ENCODE results near the gene DRD2.

Gene DRD2

GRCh38 chr11:113505541-113506375, 30.6 kb upstream of the DRD2 start:
- Histone ChIP-seq H3K4me3 (ENCODE audit: low read length in 2 of 2) (no peak overlapping the region), H3K36me3 (ENCODE audit: control insufficient read depth in 2 of 2, insufficient read depth in 2 of 2, low read length in 2 of 2) (no peaks in the 10 kb centered on the region), H3K9me3 (ENCODE audit: control insufficient read depth in 2 of 2, low read length in 2 of 2) (no peaks in the 10 kb centered on the region), H3K27me3 (ENCODE audit: control insufficient read depth in 1 of 2, insufficient read depth in 2 of 2, low read length in 2 of 2) (peaks cover 0 to 2% of the 10 kb centered on the region in 2 donors), H3K27ac (ENCODE audit: low read length) (no peak overlapping the region), H3K9ac (ENCODE audit: low read length in 2 of 2) (no peak overlapping the region), H3K4me1 (ENCODE audit: control insufficient read depth, insufficient read depth, low read length) (no peaks in the 10 kb centered on the region)

DNA sequence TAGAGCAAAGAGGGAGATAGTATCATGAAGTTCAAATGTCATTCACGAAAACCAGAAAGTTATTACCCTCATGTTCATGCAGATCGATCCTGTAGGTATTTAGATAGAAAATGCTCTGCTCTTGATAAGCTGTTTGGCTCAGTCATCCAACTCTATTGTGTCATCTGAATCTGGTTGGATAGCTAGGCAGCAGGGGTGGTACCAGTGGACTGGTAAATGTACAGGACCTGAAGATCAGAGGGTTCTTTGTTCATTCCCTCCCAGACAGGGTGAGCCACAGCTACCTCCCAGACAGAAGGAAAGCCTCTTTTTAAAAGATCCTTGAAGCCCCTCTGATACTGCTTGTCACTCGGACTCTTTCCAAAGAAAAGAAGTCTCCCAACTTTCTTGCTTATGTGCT, 29.8 kb upstream of the DRD2 start:
- H3K4me3 ChIP-seq (ENCODE audit: low read length in 2 of 2): no peak overlapping the region
- H3K9ac ChIP-seq (ENCODE audit: low read length in 2 of 2): no peak overlapping the region

DNA sequence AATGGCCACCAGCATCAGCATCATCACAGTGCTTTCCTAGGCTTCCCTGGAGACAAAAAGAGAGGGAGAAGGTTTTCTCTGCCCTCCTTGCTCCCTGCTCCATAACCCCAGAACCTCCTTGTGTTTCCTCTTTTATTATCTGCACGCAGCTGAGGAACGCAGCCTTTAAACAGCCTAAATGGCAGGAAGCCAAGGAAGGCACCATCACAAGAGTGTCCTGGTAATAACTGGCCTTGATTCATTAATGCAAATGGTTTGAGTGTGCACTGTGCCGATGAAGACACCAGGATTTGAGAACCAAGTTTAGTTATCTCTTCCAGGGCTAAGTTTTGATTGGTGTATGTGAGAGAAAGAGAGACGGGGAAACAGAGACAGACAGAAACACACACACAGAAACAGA, 29.4 kb upstream of the DRD2 start:
- no peak overlapping the region for H3K27ac ChIP-seq (ENCODE audit: low read length)

More for the DNA sequence above, 29.8 kb upstream of the DRD2 start:
- Histone ChIP-seq H3K27me3 (ENCODE audit: control insufficient read depth in 1 of 2, insufficient read depth in 2 of 2, low read length in 2 of 2) (peaks cover 0 to 4% of the 10 kb centered on the region in 2 donors), H3K36me3 (ENCODE audit: control insufficient read depth in 2 of 2, insufficient read depth in 2 of 2, low read length in 2 of 2) (no peaks in the 10 kb centered on the region), H3K9me3 (ENCODE audit: control insufficient read depth in 2 of 2, low read length in 2 of 2) (no peaks in the 10 kb centered on the region), H3K4me1 (ENCODE audit: control insufficient read depth, insufficient read depth, low read length) (no peaks in the 10 kb centered on the region), H3K27ac (ENCODE audit: low read length) (no peak overlapping the region)

DNA sequence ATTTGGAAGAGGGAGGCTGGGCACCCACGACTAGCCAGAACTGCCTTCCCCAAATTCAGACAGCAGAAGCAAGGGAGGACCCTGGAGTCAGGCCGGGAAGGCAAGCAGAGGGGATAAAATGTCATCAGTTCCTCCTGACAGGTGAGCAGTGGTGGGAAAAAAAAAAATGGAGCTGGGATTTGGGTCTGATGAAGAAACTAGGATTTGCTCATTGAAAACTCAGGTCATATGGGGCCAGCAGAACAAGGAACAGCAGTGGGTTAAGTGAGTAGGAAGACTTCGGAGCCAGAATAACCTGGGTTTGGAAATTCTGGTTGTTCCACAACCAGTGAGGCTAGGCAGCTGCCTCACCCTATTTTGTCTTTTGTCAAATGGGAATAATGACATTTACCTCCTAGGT, 28.9 kb upstream of the DRD2 start:
- Histone ChIP-seq H3K9ac (ENCODE audit: low read length in 2 of 2) (no peak overlapping the region), H3K4me1 (ENCODE audit: control insufficient read depth, insufficient read depth, low read length) (no peaks in the 10 kb centered on the region), H3K9me3 (ENCODE audit: control insufficient read depth in 2 of 2, low read length in 2 of 2) (no peaks in the 10 kb centered on the region), H3K36me3 (ENCODE audit: control insufficient read depth in 2 of 2, insufficient read depth in 2 of 2, low read length in 2 of 2) (no peaks in the 10 kb centered on the region), H3K4me3 (ENCODE audit: low read length in 2 of 2) (no peak overlapping the region), H3K27me3 (ENCODE audit: control insufficient read depth in 1 of 2, insufficient read depth in 2 of 2, low read length in 2 of 2) (peaks cover 0 to 4% of the 10 kb centered on the region in 2 donors), H3K27ac (ENCODE audit: low read length) (no peak overlapping the region)

More for the DNA sequence above, 29.4 kb upstream of the DRD2 start:
- H3K9ac ChIP-seq (ENCODE audit: low read length in 2 of 2): no peak overlapping the region
- no peaks in the 10 kb centered on the region for H3K4me1 ChIP-seq (ENCODE audit: control insufficient read depth, insufficient read depth, low read length)
- no peaks in the 10 kb centered on the region for H3K9me3 ChIP-seq (ENCODE audit: control insufficient read depth in 2 of 2, low read length in 2 of 2)
- H3K4me3 ChIP-seq (ENCODE audit: low read length in 2 of 2): no peak overlapping the region
- peaks cover 0 to 4% of the 10 kb centered on the region in 2 donors for H3K27me3 ChIP-seq (ENCODE audit: control insufficient read depth in 1 of 2, insufficient read depth in 2 of 2, low read length in 2 of 2)
- no peaks in the 10 kb centered on the region for H3K36me3 ChIP-seq (ENCODE audit: control insufficient read depth in 2 of 2, insufficient read depth in 2 of 2, low read length in 2 of 2)

GRCh38 chr11:113497066-113497910, 22.1 kb upstream of the DRD2 start:
- no peak overlapping the region for H3K9ac ChIP-seq (ENCODE audit: low read length in 2 of 2)
- no peak overlapping the region for H3K4me3 ChIP-seq (ENCODE audit: low read length in 2 of 2)
- H3K27ac ChIP-seq (ENCODE audit: low read length): no peak overlapping the region
- no peaks in the 10 kb centered on the region for H3K4me1 ChIP-seq (ENCODE audit: control insufficient read depth, insufficient read depth, low read length)
- H3K36me3 ChIP-seq (ENCODE audit: control insufficient read depth in 2 of 2, insufficient read depth in 2 of 2, low read length in 2 of 2): no peaks in the 10 kb centered on the region
- H3K9me3 ChIP-seq (ENCODE audit: control insufficient read depth in 2 of 2, low read length in 2 of 2): no peaks in the 10 kb centered on the region
- peaks cover 0 to 7% of the 10 kb centered on the region in 2 donors for H3K27me3 ChIP-seq (ENCODE audit: control insufficient read depth in 1 of 2, insufficient read depth in 2 of 2, low read length in 2 of 2)

DNA sequence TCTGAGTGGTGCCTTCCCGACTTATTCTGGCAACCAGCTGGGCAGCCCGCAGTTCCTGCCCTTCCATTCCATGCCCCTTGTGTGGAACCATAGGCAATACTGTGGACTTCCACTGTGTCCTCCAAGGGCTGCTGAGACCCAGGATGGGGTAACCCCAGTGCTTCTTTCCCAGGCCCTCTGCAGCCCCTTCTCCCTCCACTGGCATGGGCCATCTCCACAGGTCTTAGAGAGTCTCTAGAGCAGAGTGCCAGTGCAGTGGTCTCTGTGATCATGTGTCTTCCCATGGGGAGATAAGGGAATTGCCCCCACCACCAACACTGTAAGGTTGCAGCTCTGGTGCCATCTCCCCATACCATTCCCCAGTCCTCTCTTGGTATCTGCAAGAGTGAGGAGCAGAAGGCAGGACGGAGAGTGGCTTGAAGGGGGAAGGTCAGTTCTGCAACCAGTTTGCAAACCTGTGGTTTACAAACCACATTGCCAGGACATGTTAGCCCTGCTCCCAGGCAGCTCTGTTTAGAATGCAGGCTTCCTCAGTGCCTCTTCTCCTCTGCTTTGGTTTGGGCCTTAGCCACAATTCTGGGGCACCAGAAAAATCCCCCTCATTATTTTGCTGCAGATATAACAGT, 20.9 kb upstream of the DRD2 start:
- no peaks in the 10 kb centered on the region for H3K4me1 ChIP-seq (ENCODE audit: control insufficient read depth, insufficient read depth, low read length)
- H3K4me3 ChIP-seq (ENCODE audit: low read length in 2 of 2): no peak overlapping the region
- H3K9ac ChIP-seq (ENCODE audit: low read length in 2 of 2): no peak overlapping the region
- peaks cover 0 to 7% of the 10 kb centered on the region in 2 donors for H3K27me3 ChIP-seq (ENCODE audit: control insufficient read depth in 1 of 2, insufficient read depth in 2 of 2, low read length in 2 of 2)
- H3K9me3 ChIP-seq (ENCODE audit: control insufficient read depth in 2 of 2, low read length in 2 of 2): no peaks in the 10 kb centered on the region
- no peaks in the 10 kb centered on the region for H3K36me3 ChIP-seq (ENCODE audit: control insufficient read depth in 2 of 2, insufficient read depth in 2 of 2, low read length in 2 of 2)
- H3K27ac ChIP-seq (ENCODE audit: low read length): no peak overlapping the region

DNA sequence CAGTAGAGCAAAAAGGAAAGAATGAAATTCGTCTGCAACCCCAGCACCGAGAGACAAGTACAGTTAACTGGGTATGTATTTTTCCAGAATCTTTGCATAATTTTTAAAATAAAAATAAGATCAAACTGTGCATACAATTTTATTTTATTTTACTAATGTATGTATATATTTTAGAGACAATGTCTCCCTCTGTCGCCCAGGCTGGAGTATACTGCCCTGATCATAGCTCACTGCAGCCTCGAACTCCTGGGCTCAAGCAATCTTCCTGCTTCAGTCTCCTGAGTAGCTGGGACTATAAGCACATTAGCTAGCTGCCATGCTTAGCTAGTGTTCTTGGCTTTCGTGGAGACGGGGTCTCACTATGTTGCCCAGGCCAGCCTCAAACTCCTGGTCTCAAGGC, 18.8 kb upstream of the DRD2 start:
- H3K36me3 ChIP-seq (ENCODE audit: control insufficient read depth in 2 of 2, insufficient read depth in 2 of 2, low read length in 2 of 2): no peaks in the 10 kb centered on the region
- peaks cover 0 to 5% of the 10 kb centered on the region in 2 donors for H3K27me3 ChIP-seq (ENCODE audit: control insufficient read depth in 1 of 2, insufficient read depth in 2 of 2, low read length in 2 of 2)
- H3K9me3 ChIP-seq (ENCODE audit: control insufficient read depth in 2 of 2, low read length in 2 of 2): no peaks in the 10 kb centered on the region
- H3K4me3 ChIP-seq (ENCODE audit: low read length in 2 of 2): no peak overlapping the region
- no peak overlapping the region for H3K9ac ChIP-seq (ENCODE audit: low read length in 2 of 2)
- H3K27ac ChIP-seq (ENCODE audit: low read length): no peak overlapping the region
- H3K4me1 ChIP-seq (ENCODE audit: control insufficient read depth, insufficient read depth, low read length): no peaks in the 10 kb centered on the region

DNA sequence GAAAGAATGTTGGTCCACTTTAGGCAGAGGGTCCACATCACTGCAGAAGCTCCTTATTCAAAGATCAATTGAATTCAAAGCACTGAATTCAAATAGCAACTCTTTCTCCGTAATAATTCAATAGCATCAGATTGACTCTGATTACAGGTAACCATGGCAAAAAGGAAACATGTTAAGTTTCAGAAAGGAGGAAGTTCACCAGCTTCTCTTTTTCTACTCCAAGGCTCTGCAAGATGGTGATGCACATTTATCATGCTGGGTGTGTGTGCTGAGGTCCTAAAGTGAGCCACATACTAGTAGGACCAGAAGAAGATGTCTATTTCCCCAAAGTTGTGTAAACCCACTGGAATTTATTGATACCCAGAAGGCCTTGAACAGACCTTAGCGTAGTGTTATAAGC, 18.0 kb upstream of the DRD2 start:
- Histone ChIP-seq H3K9ac (ENCODE audit: low read length in 2 of 2) (no peak overlapping the region), H3K4me3 (ENCODE audit: low read length in 2 of 2) (no peak overlapping the region), H3K4me1 (ENCODE audit: control insufficient read depth, insufficient read depth, low read length) (no peaks in the 10 kb centered on the region), H3K9me3 (ENCODE audit: control insufficient read depth in 2 of 2, low read length in 2 of 2) (no peaks in the 10 kb centered on the region), H3K27ac (ENCODE audit: low read length) (no peak overlapping the region), H3K27me3 (ENCODE audit: control insufficient read depth in 1 of 2, insufficient read depth in 2 of 2, low read length in 2 of 2) (peaks cover 0 to 5% of the 10 kb centered on the region in 2 donors), H3K36me3 (ENCODE audit: control insufficient read depth in 2 of 2, insufficient read depth in 2 of 2, low read length in 2 of 2) (no peaks in the 10 kb centered on the region)

GRCh38 chr11:113488931-113489351, 13.7 kb upstream of the DRD2 start:
- no peak overlapping the region for H3K27ac ChIP-seq (ENCODE audit: low read length)
- H3K27me3 ChIP-seq (ENCODE audit: control insufficient read depth in 1 of 2, insufficient read depth in 2 of 2, low read length in 2 of 2): no peaks in the 10 kb centered on the region
- H3K9me3 ChIP-seq (ENCODE audit: control insufficient read depth in 2 of 2, low read length in 2 of 2): no peaks in the 10 kb centered on the region
- no peaks in the 10 kb centered on the region for H3K4me1 ChIP-seq (ENCODE audit: control insufficient read depth, insufficient read depth, low read length)
- H3K4me3 ChIP-seq (ENCODE audit: low read length in 2 of 2): no peak overlapping the region
- no peak overlapping the region for H3K9ac ChIP-seq (ENCODE audit: low read length in 2 of 2)
- H3K36me3 ChIP-seq (ENCODE audit: control insufficient read depth in 2 of 2, insufficient read depth in 2 of 2, low read length in 2 of 2): no peaks in the 10 kb centered on the region

GRCh38 chr11:113487622-113488021, 12.4 kb upstream of the DRD2 start:
- no peak overlapping the region for H3K27ac ChIP-seq (ENCODE audit: low read length)
- H3K36me3 ChIP-seq (ENCODE audit: control insufficient read depth in 2 of 2, insufficient read depth in 2 of 2, low read length in 2 of 2): no peaks in the 10 kb centered on the region
- H3K27me3 ChIP-seq (ENCODE audit: control insufficient read depth in 1 of 2, insufficient read depth in 2 of 2, low read length in 2 of 2): no peaks in the 10 kb centered on the region
- H3K9me3 ChIP-seq (ENCODE audit: control insufficient read depth in 2 of 2, low read length in 2 of 2): no peaks in the 10 kb centered on the region
- no peak overlapping the region for H3K4me3 ChIP-seq (ENCODE audit: low read length in 2 of 2)
- H3K9ac ChIP-seq (ENCODE audit: low read length in 2 of 2): no peak overlapping the region
- no peaks in the 10 kb centered on the region for H3K4me1 ChIP-seq (ENCODE audit: control insufficient read depth, insufficient read depth, low read length)
